Measurements from ENCODE around the gene FAM187B. TPM values are rescaled to one million over a fixed set of nuclear protein-coding genes. Genes with fewer than 3 reads are reported as not detected.

The FAM187B gene
- total and polyA plus RNA-seq, 2 of the 8 experiments (the other 6 are each of a cell fraction or from before 2014, with no cell fraction given) = not detected

DNA sequence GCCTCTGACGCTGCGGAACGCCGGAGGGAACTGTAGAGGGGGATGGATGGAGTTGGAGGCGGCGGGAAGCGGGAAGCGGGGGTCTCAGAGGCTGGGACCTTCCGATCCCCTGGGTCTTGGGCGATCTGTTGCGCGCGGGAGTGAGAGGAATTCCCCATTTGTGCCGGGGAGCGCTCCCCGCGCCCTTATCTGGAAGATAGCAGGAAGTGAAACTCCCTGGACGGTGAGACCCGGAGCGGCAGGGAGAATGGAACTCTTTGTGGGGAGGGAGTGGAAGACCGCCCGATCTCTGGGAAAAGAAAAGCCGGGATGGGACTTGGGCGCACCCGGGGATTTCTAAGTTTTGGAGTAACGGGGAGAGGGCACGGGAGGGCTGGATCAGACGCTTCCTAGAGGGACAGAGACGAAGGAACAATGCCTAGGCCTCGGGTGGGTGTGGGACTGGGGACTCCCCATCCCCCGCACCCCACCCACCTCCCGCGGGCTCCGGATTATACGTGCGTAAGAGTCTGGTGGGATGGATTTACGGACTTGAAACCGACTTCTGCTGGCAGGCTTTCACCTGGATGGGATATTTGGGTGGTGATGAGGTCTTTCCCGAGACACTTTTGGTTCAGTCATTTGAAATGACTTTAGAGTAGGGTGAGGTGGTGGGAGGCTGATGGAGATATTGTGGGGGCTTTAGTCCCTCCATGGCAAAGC, 20.8 kb upstream of the FAM187B start:
- Histone ChIP-seq H2BK15ac (ENCODE audit: low read length) (0 out of 2 replicates have a peak overlapping the region, but pooled peaks have one; percentile 29), H3K18ac (ENCODE audit: extremely low read depth, low read length) (peak overlapping the region; percentile 95), H2BK5ac (ENCODE audit: low read depth, low read length) (peak overlapping the region; percentile 100), H2AFZ (ENCODE audit: low read length) (no peak overlapping the region), H3K9me3 (ENCODE audit: insufficient read depth in 2 of 2, low read depth in 1 of 2, low read length in 1 of 2) (no peaks in the 10 kb centered on the region), H3K23ac (ENCODE audit: insufficient read length) (no peak overlapping the region), H3K14ac (ENCODE audit: insufficient read length) (no peak overlapping the region), H3K79me2 (ENCODE audit: control insufficient read depth in 1 of 2, insufficient read depth in 2 of 2, low read length in 2 of 2) (peaks cover 10 to 37% of the 10 kb centered on the region in 2 experiments), H3K9ac (replicated peaks in 1 of 4; ENCODE audit: extremely low read depth in 1 of 4, low read depth in 3 of 4, low read length in 3 of 4) (peak overlapping the region; percentile 88 to 99 (median 94)), H4K20me1 (replicated peaks in 1 of 2; ENCODE audit: control insufficient read depth in 1 of 2, insufficient read depth in 2 of 2, low read length in 2 of 2) (peaks cover 21 to 26% of the 10 kb centered on the region in 2 experiments), H3K79me1 (ENCODE audit: low read depth, low read length) (peaks cover 8% of the 10 kb centered on the region), H4K5ac (ENCODE audit: insufficient read length, low read depth, low read length) (peak overlapping the region; percentile 94), H4K91ac (replicated peaks; ENCODE audit: insufficient read length, low read length) (peak overlapping the region; percentile 77), H2BK20ac (ENCODE audit: low read length) (no peak overlapping the region), H3K4me2 (ENCODE audit: insufficient read depth in 1 of 2, low read depth in 2 of 2, low read length in 2 of 2) (peak overlapping the region; percentile 47 to 83), H3K4ac (replicated peaks; ENCODE audit: insufficient read length, low read depth, low read length) (no peak overlapping the region), H3K27ac (ENCODE audit: low read depth, low read length) (peak overlapping the region; percentile 100), H2BK120ac (replicated peaks; ENCODE audit: low read depth, low read length) (no peak overlapping the region), H2AK5ac (ENCODE audit: low read depth, low read length) (peak overlapping the region; percentile 40; the same call in 1 of the 2 replicates), H3K4me3 (ENCODE audit: extremely low read depth in 1 of 4, insufficient read depth in 2 of 4, low read depth in 3 of 4, low read length in 4 of 4) (peak overlapping the region; percentile 44 to 96 (median 72)), H2BK12ac (ENCODE audit: low read depth, low read length) (peak overlapping the region; percentile 39; the same call in 1 of the 2 replicates), H4K8ac (ENCODE audit: extremely low read depth, insufficient read depth, low read length) (peak overlapping the region; percentile 99), H3K36me3 (ENCODE audit: control insufficient read depth in 2 of 4, insufficient read depth in 4 of 4, low read length in 3 of 4) (peaks cover 9 to 19% (median 14%) of the 10 kb centered on the region in 4 experiments; a peak in 7 of 8 replicates), H3K27me3 (replicated peaks in 1 of 4; ENCODE audit: control insufficient read depth in 3 of 4, extremely low read depth in 1 of 4, insufficient read depth in 3 of 4, low read length in 3 of 4) (no peaks in the 10 kb centered on the region), H3K23me2 (ENCODE audit: low read depth, low read length) (peaks cover 10% of the 10 kb centered on the region; the same call in 1 of the 2 replicates), H3K4me1 (replicated peaks in 1 of 4; ENCODE audit: control insufficient read depth in 3 of 4, insufficient read depth in 4 of 4, low read length in 3 of 4) (peaks cover 0 to 14% (median 8%) of the 10 kb centered on the region in 4 experiments; a peak in 6 of 7 replicates), H3K56ac (replicated peaks; ENCODE audit: insufficient read length, low read depth, low read length) (peak overlapping the region; percentile 89)
- DNase-seq (ENCODE audit: low read depth in 1 of 2, low spot score in 2 of 2) = no peak
- no peak for FAIRE-seq
- CTCF ChIA-PET (ENCODE audit: partially characterized antibody) = no interaction called here
- WGBS, 2 experiments (ENCODE audit: extremely low coverage in 1 of 2, insufficient coverage in 1 of 2, insufficient read length in 1 of 2, insufficient replicate concordance in 2 of 2, low coverage in 1 of 2, low lambda C conversion rate in 2 of 2, missing lambda C conversion rate in 1 of 2) = 2% methylated on average over 37 of the region's 39 CpGs; no CpG with 5 or more reads in 1 of the 2 experiments
- POLR2A ChIA-PET (ENCODE audit: partially characterized antibody) = interaction anchor here (1.0 to 9.8 kb wide), 6 partner anchors 8 to 106 kb away, joined by 3 to 146 read pairs (median 5); partner anchors contain the start of gene USF2
- TF ChIP-seq, protein P1, sequence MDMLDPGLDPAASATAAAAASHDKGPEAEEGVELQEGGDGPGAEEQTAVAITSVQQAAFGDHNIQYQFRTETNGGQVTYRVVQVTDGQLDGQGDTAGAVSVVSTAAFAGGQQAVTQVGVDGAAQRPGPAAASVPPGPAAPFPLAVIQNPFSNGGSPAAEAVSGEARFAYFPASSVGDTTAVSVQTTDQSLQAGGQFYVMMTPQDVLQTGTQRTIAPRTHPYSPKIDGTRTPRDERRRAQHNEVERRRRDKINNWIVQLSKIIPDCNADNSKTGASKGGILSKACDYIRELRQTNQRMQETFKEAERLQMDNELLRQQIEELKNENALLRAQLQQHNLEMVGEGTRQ (IDR thresholded peaks at IDR 0.05; ENCODE audit: low read length) = no peak
- no peak for TF ChIP-seq GABPA (IDR thresholded peaks at IDR 0.05; ENCODE audit: borderline replicate concordance, insufficient read depth, low read length)
- TF ChIP-seq SAP30 (IDR thresholded peaks at IDR 0.05; ENCODE audit: insufficient read depth, insufficient replicate concordance, low read length) = no peak
